ENCODE data around the gene DMRTB1. TPM values are rescaled to one million over a fixed set of nuclear protein-coding genes. Genes with fewer than 3 reads are reported as not detected.

DMRTB1 gene
- total and polyA plus RNA-seq, 10 donors: not detected

- intact Hi-C loops (cut with DNase I; ENCODE audit: low total_unique reads): no loop called here
- Histone ChIP-seq H3K27me3 (replicated peaks in 1 of 7) (peaks cover 0 to 4% (median 0%) of the 10 kb centered on the region in 7 donors), H3K4me3 (no peak overlapping the region), H3K9me3 (no peaks in the 10 kb centered on the region), H3K27ac (no peak overlapping the region), H3K36me3 (no peaks in the 10 kb centered on the region), H3K4me1 (no peaks in the 10 kb centered on the region)
- TF ChIP-seq POLR2A (IDR thresholded peaks at IDR 0.05) (no peak), POLR2AphosphoS5 (IDR thresholded peaks at IDR 0.05) (no peak), CTCF (IDR thresholded peaks at IDR 0.05 in 8 of 11, conservative IDR thresholded peaks at IDR 0.05 in 3 of 11) (no peak)
- no peak for DNase-seq
- 81 to 95% (median 92%) methylated on average over 19 to 25 of the region's 25 CpGs for WGBS, 5 donors
Observed at GRCh38 chr1:53461323-53462044, 2.3 kb downstream of the DMRTB1 start.

GRCh38 chr1:53462193-53462592 is 3.0 kb downstream of the DMRTB1 start:
- WGBS, 5 donors: 87 to 93% (median 89%) methylated on average over 6 of the region's 6 CpGs
- Histone ChIP-seq H3K27me3 (replicated peaks in 1 of 7) (no peaks in the 10 kb centered on the region), H3K36me3 (no peaks in the 10 kb centered on the region), H3K4me1 (no peaks in the 10 kb centered on the region), H3K4me3 (no peak overlapping the region), H3K27ac (no peak overlapping the region), H3K9me3 (no peaks in the 10 kb centered on the region)
- DNase-seq: no peak
- intact Hi-C loops (cut with DNase I; ENCODE audit: low total_unique reads): no loop called here
- TF ChIP-seq CTCF (IDR thresholded peaks at IDR 0.05 in 8 of 11, conservative IDR thresholded peaks at IDR 0.05 in 3 of 11) (no peak), POLR2A (IDR thresholded peaks at IDR 0.05) (no peak), POLR2AphosphoS5 (IDR thresholded peaks at IDR 0.05) (no peak)

- Histone ChIP-seq H3K27me3 (replicated peaks in 1 of 7) (no peaks in the 10 kb centered on the region), H3K36me3 (no peaks in the 10 kb centered on the region), H3K4me1 (no peaks in the 10 kb centered on the region), H3K9me3 (no peaks in the 10 kb centered on the region), H3K4me3 (no peak overlapping the region), H3K27ac (no peak overlapping the region)
- DNase-seq: peak; percentile 59
- 81 to 87% (median 82%) methylated on average over 9 to 11 of the region's 11 CpGs for WGBS, 5 donors
- no peak for TF ChIP-seq CTCF (IDR thresholded peaks at IDR 0.05 in 8 of 11, conservative IDR thresholded peaks at IDR 0.05 in 3 of 11)
- no peak for TF ChIP-seq POLR2AphosphoS5 (IDR thresholded peaks at IDR 0.05)
- TF ChIP-seq POLR2A (IDR thresholded peaks at IDR 0.05): no peak
- intact Hi-C loops (cut with DNase I; ENCODE audit: low total_unique reads): no loop called here
Observed at GRCh38 chr1:53462769-53463501, 3.7 kb downstream of the DMRTB1 start.
